ENCODE data around the gene SMIM22.
"Not testable (repeated sequence)": the region's sequence is repeated elsewhere in the genome, so short reads cannot be mapped to it uniquely, and the experiment has no call there.

The SMIM22 gene

GRCh38 chr16:4769306-4769638, 25.9 kb upstream of the SMIM22 start:
- no peak for DNase-seq

GRCh38 chr16:4771646-4772045, 23.5 kb upstream of the SMIM22 start:
- DNase-seq: no peak

GRCh38 chr16:4772351-4772750, 22.8 kb upstream of the SMIM22 start:
- DNase-seq: no peak

- DNase-seq: no peak
These were observed 20.2 kb upstream of the SMIM22 start for GRCh38 chr16:4775005-4775404.

GRCh38 chr16:4776141-4776705, 18.9 kb upstream of the SMIM22 start:
- DNase-seq: no peak

- no peak for DNase-seq
These were observed 17.7 kb upstream of the SMIM22 start for GRCh38 chr16:4777339-4778049.

- no peak for DNase-seq
These were observed 17.1 kb upstream of the SMIM22 start for GRCh38 chr16:4778050-4778392.

GRCh38 chr16:4780235-4780634, 14.9 kb upstream of the SMIM22 start:
- no peak for DNase-seq

- no peak for DNase-seq
These were observed 11.8 kb upstream of the SMIM22 start for GRCh38 chr16:4783251-4783950.

GRCh38 chr16:4783951-4784336, 11.2 kb upstream of the SMIM22 start:
- DNase-seq: no peak

- not testable (repeated sequence) for DNase-seq
These were observed 10.7 kb upstream of the SMIM22 start for GRCh38 chr16:4784444-4784987.

GRCh38 chr16:4785758-4786433, 9.3 kb upstream of the SMIM22 start:
- no peak for DNase-seq

- no peak for DNase-seq
These were observed 8.1 kb upstream of the SMIM22 start for GRCh38 chr16:4787068-4787467.

GRCh38 chr16:4787627-4788482, 7.3 kb upstream of the SMIM22 start, which contains the start of gene SEPTIN12:
TSS of gene SEPTIN12 (minus strand) at chr16:4788345. CDS start at chr16:4787645, 700 bp downstream.
- DNase-seq: no peak

GRCh38 chr16:4788489-4788889, 6.7 kb upstream of the SMIM22 start:
- no peak for DNase-seq

- no peak for DNase-seq
These were observed 6.3 kb upstream of the SMIM22 start for GRCh38 chr16:4788910-4789309.

- no peak for DNase-seq
These were observed 4.9 kb upstream of the SMIM22 start for GRCh38 chr16:4790261-4790660.

- DNase-seq: no peak
These were observed 4.3 kb upstream of the SMIM22 start for GRCh38 chr16:4790871-4791270.

GRCh38 chr16:4792951-4793513, 2.1 kb upstream of the SMIM22 start:
- no peak for DNase-seq

GRCh38 chr16:4795828-4796572, 831 bp downstream of the SMIM22 start:
- DNase-seq: no peak

Measured in stimulated activated CD4-positive, alpha-beta T cell treated with anti-CD3 and anti-CD28 coated beads, Interleukin-1b, Interleukin-23, amount 100 ng/mL, for 48 hours (primary cell).